ENCODE data around the gene PANK2.
A peak's percentile ranks its signal among the peaks of the same experiment; 100 is the strongest.
"Not testable (repeated sequence)": the region's sequence is repeated elsewhere in the genome, so short reads cannot be mapped to it uniquely, and the experiment has no call there.

PANK2 gene
- total RNA-seq = 64.8 to 123 reads per million in 2 experiments

- peak; percentile 93 for DNase-seq (ENCODE audit: low read depth)
These were observed at the start of gene PANK2 for GRCh38 chr20:3888622-3889488. TSS of gene PANK2 (plus strand) at chr20:3889387.

GRCh38 chr20:3840201-3840600, 49.0 kb upstream of the PANK2 start:
- DNase-seq (ENCODE audit: low read depth) = not testable (repeated sequence)

- DNase-seq (ENCODE audit: low read depth) = no peak
These were observed 46.7 kb upstream of the PANK2 start for GRCh38 chr20:3842348-3842930.

GRCh38 chr20:3843490-3843889, 45.7 kb upstream of the PANK2 start:
- no peak for DNase-seq (ENCODE audit: low read depth)

- DNase-seq (ENCODE audit: low read depth) = not testable (repeated sequence)
These were observed 45.1 kb upstream of the PANK2 start for GRCh38 chr20:3843990-3844619.

GRCh38 chr20:3846378-3846739, 42.8 kb upstream of the PANK2 start:
- no peak for DNase-seq (ENCODE audit: low read depth)

GRCh38 chr20:3846740-3847428, 42.3 kb upstream of the PANK2 start, which contains the start of gene MAVS:
TSS of gene MAVS (plus strand) at chr20:3846834. CDS start at chr20:3854625, 7,791 bp downstream.
- DNase-seq (ENCODE audit: low read depth) = peak; percentile 69

GRCh38 chr20:3847429-3847940, 41.7 kb upstream of the PANK2 start:
- no peak for DNase-seq (ENCODE audit: low read depth)

- DNase-seq (ENCODE audit: low read depth) = no peak
These were observed 40.6 kb upstream of the PANK2 start for GRCh38 chr20:3848565-3848964.

GRCh38 chr20:3854462-3854871, 34.7 kb upstream of the PANK2 start:
- no peak for DNase-seq (ENCODE audit: low read depth)

- no peak for DNase-seq (ENCODE audit: low read depth)
These were observed 31.8 kb upstream of the PANK2 start for GRCh38 chr20:3857405-3857804.

- DNase-seq (ENCODE audit: low read depth) = no peak
These were observed 30.5 kb upstream of the PANK2 start for GRCh38 chr20:3858689-3859088.

- no peak for DNase-seq (ENCODE audit: low read depth)
These were observed 28.0 kb upstream of the PANK2 start for GRCh38 chr20:3861191-3861590.

- DNase-seq (ENCODE audit: low read depth) = no peak
These were observed 26.9 kb upstream of the PANK2 start for GRCh38 chr20:3862333-3862732.

- no peak for DNase-seq (ENCODE audit: low read depth)
These were observed 25.9 kb upstream of the PANK2 start for GRCh38 chr20:3863317-3863716.

- no peak for DNase-seq (ENCODE audit: low read depth)
These were observed 24.7 kb upstream of the PANK2 start for GRCh38 chr20:3864518-3864917.

- no peak for DNase-seq (ENCODE audit: low read depth)
These were observed 23.9 kb upstream of the PANK2 start for GRCh38 chr20:3865152-3865886.

- no peak for DNase-seq (ENCODE audit: low read depth)
These were observed 23.2 kb upstream of the PANK2 start for GRCh38 chr20:3865887-3866407.

- DNase-seq (ENCODE audit: low read depth) = no peak
These were observed 22.7 kb upstream of the PANK2 start for GRCh38 chr20:3866464-3866863.

- no peak for DNase-seq (ENCODE audit: low read depth)
These were observed 21.4 kb upstream of the PANK2 start for GRCh38 chr20:3867802-3868201.
